HUES64 (cell line): ENCODE results near the gene AMOTL1.

Experiments used
- H3K27ac ChIP-seq: 2 replicates; pipeline ENCODE4 v1.7.0; 2013; ENCODE audit warnings: low read depth, low read length, inconsistent platforms
- H3K27me3 ChIP-seq: 2 replicates; pipeline ENCODE4 v1.6.1; 2013; ENCODE audit warnings: mild to moderate bottlenecking, low read length; ENCODE audit not compliant: insufficient read depth
- H3K36me3 ChIP-seq: 2 replicates; pipeline ENCODE4 v1.6.1; 2013; ENCODE audit warnings: mild to moderate bottlenecking, low read length; ENCODE audit not compliant: insufficient read depth
- H3K4me1 ChIP-seq: 2 replicates; pipeline ENCODE4 v1.6.1; 2013; ENCODE audit warnings: mild to moderate bottlenecking, low read length, moderate library complexity; ENCODE audit not compliant: insufficient read depth
- H3K4me3 ChIP-seq: 2 replicates; pipeline ENCODE4 v1.5.1; 2013; ENCODE audit warnings: mild to moderate bottlenecking, low read length, moderate library complexity
- H3K9ac ChIP-seq: 2 replicates; pipeline ENCODE4 v1.6.1; 2013; ENCODE audit warnings: mild to moderate bottlenecking, low read depth, low read length
- H3K9me3 ChIP-seq: 2 replicates; pipeline ENCODE4 v1.6.1; 2013; ENCODE audit warnings: low read depth, low read length; ENCODE audit not compliant: insufficient read depth
- WGBS: fragments of 150-250, 120-280 bp; methylation state at CpG from one replicate; pipeline ENCODE4 v1.1.7; 2013; ENCODE audit warnings: missing lambda C conversion rate; 5-methylcytosine and 5-hydroxymethylcytosine counted together

The AMOTL1 gene

DNA sequence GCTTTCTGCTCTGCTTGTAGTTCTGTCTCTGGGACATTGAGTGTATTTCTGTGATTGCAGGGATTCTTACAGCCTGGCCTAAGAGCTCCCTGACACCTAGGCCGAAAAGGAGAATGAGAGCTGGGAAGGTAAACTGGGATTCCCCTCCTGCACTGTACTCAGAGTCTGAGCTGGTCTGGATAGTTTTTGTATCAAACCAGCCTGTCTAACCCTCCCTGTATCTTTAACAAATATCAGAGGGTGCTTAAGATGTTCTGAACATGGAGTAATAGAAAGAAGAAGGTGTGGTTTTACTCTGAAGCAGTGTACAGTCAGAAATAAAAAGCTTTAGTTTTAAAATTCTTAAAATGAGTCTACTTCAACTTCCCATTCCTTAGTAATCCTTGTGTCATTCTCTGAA, 57.3 kb downstream of the AMOTL1 start:
- H3K9me3 ChIP-seq = no peaks in the 10 kb centered on the region
- H3K4me3 ChIP-seq = no peak overlapping the region
- no peaks in the 10 kb centered on the region for H3K4me1 ChIP-seq
- WGBS = 93% methylated on average over 1 of the region's 1 CpG
- H3K27ac ChIP-seq = no peak overlapping the region
- H3K9ac ChIP-seq = no peak overlapping the region
- no peaks in the 10 kb centered on the region for H3K27me3 ChIP-seq
- peaks cover 90% of the 10 kb centered on the region for H3K36me3 ChIP-seq

GRCh38 chr11:94826415-94826814, 58.3 kb downstream of the AMOTL1 start:
- Histone ChIP-seq H3K4me1 (no peaks in the 10 kb centered on the region), H3K9me3 (no peaks in the 10 kb centered on the region), H3K36me3 (peaks cover 97% of the 10 kb centered on the region), H3K27ac (no peak overlapping the region), H3K27me3 (no peaks in the 10 kb centered on the region), H3K9ac (no peak overlapping the region), H3K4me3 (no peak overlapping the region)
- WGBS = 88% methylated on average over 7 of the region's 7 CpGs

GRCh38 chr11:94828088-94828487, 59.9 kb downstream of the AMOTL1 start:
- no peak overlapping the region for H3K4me3 ChIP-seq
- no peaks in the 10 kb centered on the region for H3K4me1 ChIP-seq
- H3K36me3 ChIP-seq = peaks cover 98% of the 10 kb centered on the region
- H3K9me3 ChIP-seq = no peaks in the 10 kb centered on the region
- H3K27ac ChIP-seq = no peak overlapping the region
- no peaks in the 10 kb centered on the region for H3K27me3 ChIP-seq
- no peak overlapping the region for H3K9ac ChIP-seq

DNA sequence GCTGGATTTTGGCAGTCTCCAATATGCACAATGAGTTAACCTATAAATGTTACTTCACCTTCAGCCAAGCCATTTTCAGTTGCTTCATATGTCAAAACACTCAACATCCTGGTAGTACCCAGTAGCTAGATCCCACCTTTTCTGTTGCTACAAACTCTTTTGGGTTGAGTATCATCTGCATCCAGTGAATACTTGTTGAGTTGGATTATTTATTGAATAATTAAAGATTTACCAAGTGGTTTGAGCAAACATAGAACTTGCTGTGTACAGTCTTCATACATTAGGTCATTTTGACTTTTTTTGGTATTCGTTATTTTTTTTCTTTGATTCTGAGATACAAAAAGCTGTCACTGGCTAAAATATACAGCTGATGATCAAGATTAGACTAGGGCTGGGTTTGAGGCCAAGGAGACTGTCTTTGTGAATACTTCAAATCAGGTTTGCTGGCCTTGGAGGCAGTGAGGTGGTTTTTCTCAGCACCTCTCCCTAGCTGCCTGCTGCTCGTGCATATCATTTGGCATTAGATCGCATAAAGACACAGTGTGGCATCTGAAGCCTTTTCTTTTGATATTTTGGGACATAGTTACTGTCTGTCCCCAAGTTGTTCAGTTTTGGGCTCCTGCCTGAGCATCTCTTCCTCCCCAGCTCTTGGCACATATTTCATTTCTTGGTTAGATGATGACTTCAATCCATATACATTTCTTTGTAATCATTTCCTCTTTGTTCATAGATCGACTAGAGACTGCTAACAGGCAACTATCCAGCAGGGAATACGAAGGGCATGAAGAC, 62.8 kb downstream of the AMOTL1 start:
- H3K4me1 ChIP-seq = no peaks in the 10 kb centered on the region
- 95% methylated on average over 5 of the region's 5 CpGs for WGBS
- H3K9me3 ChIP-seq = no peaks in the 10 kb centered on the region
- H3K27ac ChIP-seq = no peak overlapping the region; the same call in 1 of the 2 replicates
- no peak overlapping the region for H3K9ac ChIP-seq
- peaks cover 88% of the 10 kb centered on the region for H3K36me3 ChIP-seq
- H3K4me3 ChIP-seq = no peak overlapping the region
- no peaks in the 10 kb centered on the region for H3K27me3 ChIP-seq

GRCh38 chr11:94831529-94831928, 63.4 kb downstream of the AMOTL1 start:
- H3K4me3 ChIP-seq = no peak overlapping the region
- no peak overlapping the region; the same call in 1 of the 2 replicates for H3K27ac ChIP-seq
- H3K9me3 ChIP-seq = no peaks in the 10 kb centered on the region
- peaks cover 88% of the 10 kb centered on the region for H3K36me3 ChIP-seq
- no peaks in the 10 kb centered on the region for H3K27me3 ChIP-seq
- 94% methylated on average over 2 of the region's 3 CpGs for WGBS
- no peak overlapping the region for H3K9ac ChIP-seq
- H3K4me1 ChIP-seq = no peaks in the 10 kb centered on the region

- H3K4me1 ChIP-seq = no peaks in the 10 kb centered on the region
- WGBS = 95% methylated on average over 4 of the region's 4 CpGs
- H3K27me3 ChIP-seq = no peaks in the 10 kb centered on the region
- H3K27ac ChIP-seq = no peak overlapping the region
- no peaks in the 10 kb centered on the region for H3K9me3 ChIP-seq
- H3K4me3 ChIP-seq = no peak overlapping the region
- peaks cover 79% of the 10 kb centered on the region for H3K36me3 ChIP-seq
- H3K9ac ChIP-seq = no peak overlapping the region
These were observed 64.6 kb downstream of the AMOTL1 start for GRCh38 chr11:94832604-94833235.

DNA sequence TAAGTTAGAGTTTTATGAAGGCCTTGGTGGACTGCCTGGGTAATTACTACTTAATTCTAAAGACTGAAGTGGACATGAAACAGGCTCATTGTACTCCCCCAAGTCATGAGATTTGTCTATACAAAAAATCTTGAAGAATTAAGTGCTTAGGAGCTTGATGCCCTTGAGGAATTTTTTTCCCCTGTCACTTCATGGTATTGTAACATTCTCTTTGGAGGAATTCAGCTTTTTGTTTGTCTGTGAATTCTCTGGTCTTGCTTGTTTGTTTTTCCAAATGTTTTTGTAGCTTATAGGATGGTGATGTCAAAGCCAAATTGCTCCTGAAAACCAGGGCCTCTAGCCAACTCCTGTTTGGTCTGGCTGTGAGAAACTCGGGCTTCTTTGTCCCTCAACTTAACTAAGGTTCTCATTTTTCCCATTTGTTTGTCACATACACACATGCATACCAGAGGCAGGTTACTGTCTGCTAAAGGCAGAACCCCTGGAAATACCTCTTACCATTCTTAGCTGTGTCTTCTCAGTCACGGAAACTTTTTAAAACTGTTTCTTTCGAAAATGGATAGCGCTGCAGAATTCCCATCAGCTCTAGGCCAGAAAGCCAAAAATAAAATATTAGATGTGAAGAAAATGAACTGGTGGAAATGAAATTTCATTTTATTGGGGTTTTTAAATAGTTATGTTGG, 66.9 kb downstream of the AMOTL1 start:
- no peak overlapping the region for H3K4me3 ChIP-seq
- H3K36me3 ChIP-seq = peaks cover 79% of the 10 kb centered on the region
- no peak overlapping the region for H3K27ac ChIP-seq
- no peaks in the 10 kb centered on the region for H3K4me1 ChIP-seq
- WGBS = 95% methylated on average over 4 of the region's 4 CpGs
- H3K27me3 ChIP-seq = no peaks in the 10 kb centered on the region
- H3K9me3 ChIP-seq = no peaks in the 10 kb centered on the region
- no peak overlapping the region for H3K9ac ChIP-seq

DNA sequence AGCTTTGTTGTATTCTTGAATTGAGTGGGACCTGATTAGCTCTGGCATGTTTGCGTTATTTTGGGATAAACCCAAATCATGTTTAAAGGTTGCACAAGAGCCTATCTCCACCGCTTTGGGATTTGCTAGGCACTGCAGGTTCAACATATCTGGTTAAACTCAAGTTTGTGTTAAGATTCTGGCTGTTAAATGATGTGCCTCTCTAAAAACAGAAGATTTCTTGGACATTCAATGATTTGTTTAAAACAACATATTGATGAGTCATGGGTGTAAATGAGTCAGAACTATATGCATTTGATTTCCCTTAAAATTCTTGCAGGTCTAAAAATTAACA, 67.4 kb downstream of the AMOTL1 start:
- H3K27me3 ChIP-seq = no peaks in the 10 kb centered on the region
- H3K4me1 ChIP-seq = no peaks in the 10 kb centered on the region
- peaks cover 78% of the 10 kb centered on the region for H3K36me3 ChIP-seq
- 93% methylated on average over 2 of the region's 2 CpGs for whole genome bisulfite sequencing
- no peak overlapping the region for H3K4me3 ChIP-seq
- no peak overlapping the region for H3K9ac ChIP-seq
- H3K9me3 ChIP-seq = no peaks in the 10 kb centered on the region
- H3K27ac ChIP-seq = no peak overlapping the region

DNA sequence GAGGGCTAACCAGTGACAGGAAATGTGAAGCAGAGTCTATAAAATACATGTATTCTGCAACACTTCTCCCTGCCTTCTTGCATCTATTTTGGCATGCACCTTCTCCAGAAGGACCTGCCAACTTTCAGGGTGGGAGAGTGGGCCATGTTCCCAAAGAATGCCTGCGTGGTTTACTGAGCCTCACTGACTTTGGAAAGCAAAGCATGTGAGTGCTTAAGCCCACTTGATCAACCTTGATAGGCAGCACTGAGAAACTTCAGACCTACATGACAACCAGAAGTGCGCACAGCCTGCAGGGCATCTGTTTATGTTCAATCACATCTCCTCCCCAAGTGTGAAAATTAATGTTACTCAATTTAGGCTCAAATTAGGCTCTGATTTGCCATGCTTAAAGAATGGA, 69.2 kb downstream of the AMOTL1 start:
- Histone ChIP-seq H3K36me3 (peaks cover 60% of the 10 kb centered on the region), H3K4me1 (no peaks in the 10 kb centered on the region), H3K9me3 (no peaks in the 10 kb centered on the region), H3K27ac (no peak overlapping the region), H3K4me3 (no peak overlapping the region), H3K9ac (no peak overlapping the region), H3K27me3 (no peaks in the 10 kb centered on the region)
- 95% methylated on average over 2 of the region's 2 CpGs for WGBS

- H3K4me3 ChIP-seq = no peak overlapping the region
- no peak overlapping the region for H3K27ac ChIP-seq
- no peaks in the 10 kb centered on the region for H3K27me3 ChIP-seq
- H3K4me1 ChIP-seq = no peaks in the 10 kb centered on the region
- peaks cover 52% of the 10 kb centered on the region; the same call in 1 of the 2 replicates for H3K36me3 ChIP-seq
- no peaks in the 10 kb centered on the region for H3K9me3 ChIP-seq
- no peak overlapping the region for H3K9ac ChIP-seq
- 100% methylated on average over 1 of the region's 2 CpGs for WGBS
These were observed 70.0 kb downstream of the AMOTL1 start for GRCh38 chr11:94838027-94838731.

DNA sequence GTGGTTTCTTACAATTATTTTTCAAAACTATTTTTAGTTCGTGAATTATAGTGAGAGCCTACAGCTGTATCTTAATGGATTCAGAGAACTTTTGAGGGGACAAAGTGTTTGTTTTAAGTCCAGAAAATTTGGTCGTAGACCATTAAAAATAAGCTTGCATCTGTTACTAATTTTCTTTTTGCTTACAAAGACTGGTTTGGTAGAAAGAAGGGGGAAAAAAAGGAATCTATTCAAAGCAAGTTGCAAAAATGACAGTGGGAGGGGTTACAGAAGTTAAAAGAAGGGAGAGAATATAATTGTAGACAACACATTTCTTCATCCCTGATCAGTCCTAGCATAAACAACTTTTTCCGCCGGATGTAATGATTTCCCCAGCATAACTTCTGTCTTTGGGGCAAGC, 72.1 kb downstream of the AMOTL1 start:
- H3K4me3 ChIP-seq = no peak overlapping the region
- WGBS = 93% methylated on average over 4 of the region's 4 CpGs
- peaks cover 41% of the 10 kb centered on the region; the same call in 1 of the 2 replicates for H3K36me3 ChIP-seq

More for the DNA sequence above, 72.1 kb downstream of the AMOTL1 start:
- no peaks in the 10 kb centered on the region for H3K4me1 ChIP-seq
- no peaks in the 10 kb centered on the region for H3K27me3 ChIP-seq
- no peak overlapping the region for H3K9ac ChIP-seq
- H3K27ac ChIP-seq = no peak overlapping the region
- no peaks in the 10 kb centered on the region for H3K9me3 ChIP-seq
